HCT116 (cell line): ENCODE data around the gene SLC7A10.

Experiments used
- CTCF ChIP-seq, 3 experiments: fragments of 200-600 bp in 1 of 3; sonication (generic) in 1 of 3; IDR thresholded peaks in 2 of 3; conservative IDR thresholded peaks in 1 of 3; 2 replicates each; pipeline ENCODE4 v1.5.1; 2012 to 2017; ENCODE audit warnings: low read depth in 2 of 3, low read length in 2 of 3, antibody characterized with exemption in 1 of 3, borderline replicate concordance in 1 of 3, control low read depth in 1 of 3, mild to moderate bottlenecking in 1 of 3, mixed read lengths in 1 of 3, mixed run types in 1 of 3, moderate library complexity in 1 of 3; ENCODE audit not compliant: insufficient read depth in 1 of 3
- POLR2A ChIP-seq: IDR thresholded peaks from 2 replicates; pipeline ENCODE4 v1.7.0; 2011; ENCODE audit warnings: borderline replicate concordance; ENCODE audit not compliant: insufficient read depth, insufficient read length; ENCODE audit errors: extremely low read depth

DNA sequence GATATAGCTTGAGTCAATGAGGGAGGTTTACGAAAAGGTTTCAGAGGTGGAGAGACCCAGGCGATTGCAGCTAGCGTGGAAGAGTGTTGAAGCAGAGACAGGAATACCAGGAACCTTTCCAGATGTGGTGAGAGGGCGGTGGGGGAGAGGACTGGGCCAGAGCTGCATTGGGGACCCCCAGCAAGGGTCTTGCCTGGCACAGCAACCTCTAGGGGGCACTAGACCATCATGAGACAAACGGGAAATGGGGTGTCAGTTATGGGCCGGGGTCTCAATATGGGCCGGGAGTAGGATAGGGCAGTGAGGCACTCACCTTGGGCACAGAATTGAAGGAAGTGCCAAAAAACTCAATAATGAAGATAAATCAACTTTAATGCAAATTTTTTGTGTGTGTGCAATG is 33.6 kb downstream of the SLC7A10 start:
- TF ChIP-seq CTCF (IDR thresholded peaks at IDR 0.05 in 2 of 3, conservative IDR thresholded peaks at IDR 0.05 in 1 of 3; ENCODE audit: borderline replicate concordance in 1 of 3, insufficient read depth in 1 of 3, low read depth in 2 of 3, low read length in 2 of 3) = peak in 2 of 3 experiments; percentile 44 to 61; a peak in 4 of 6 replicates
- no peak for TF ChIP-seq POLR2A
